Omental fat pad (tissue), 4 donors: ENCODE data around the gene TEX50. TPM values are rescaled to one million over a fixed set of nuclear protein-coding genes. Genes with fewer than 3 reads are reported as not detected.
"Not testable (repeated sequence)": the region's sequence is repeated elsewhere in the genome, so short reads cannot be mapped to it uniquely, and the experiment has no call there.

ENCODE experiments used
- ATAC-seq: fragments of 150-250 bp; one replicate; pipeline ENCODE4 v1.9.1; 2016; ENCODE audit warnings: mild to moderate bottlenecking, moderate library complexity; ENCODE audit not compliant: low FRiP score
- DNase-seq: peaks from one replicate; pipeline ENCODE4 v3.0.0-alpha.2; 2019; ENCODE audit warnings: low spot score
- total RNA-seq, 4 donors: library from RNA; depleted of rRNA; stranded (reverse); fragments of >200 nt; gene quantifications; one replicate each; pipeline ENCODE4 v1.1.0, GENCODE V29; 2016
- TF ChIP-seq, protein P1 (sequence below), 3 donors: fragments of 450-650 bp; IDR thresholded peaks; one replicate each; pipeline ENCODE4 v1.5.1; 2016 to 2017; ENCODE audit warnings: antibody characterized with exemption in 3 of 3, mild to moderate bottlenecking in 3 of 3, moderate library complexity in 2 of 3

TEX50 gene
- total RNA-seq, 4 donors from 2014 or later = not detected

GRCh38 chr1:173616859-173617258 lies 18.3 kb upstream of the TEX50 start:
- TF ChIP-seq, protein P1, sequence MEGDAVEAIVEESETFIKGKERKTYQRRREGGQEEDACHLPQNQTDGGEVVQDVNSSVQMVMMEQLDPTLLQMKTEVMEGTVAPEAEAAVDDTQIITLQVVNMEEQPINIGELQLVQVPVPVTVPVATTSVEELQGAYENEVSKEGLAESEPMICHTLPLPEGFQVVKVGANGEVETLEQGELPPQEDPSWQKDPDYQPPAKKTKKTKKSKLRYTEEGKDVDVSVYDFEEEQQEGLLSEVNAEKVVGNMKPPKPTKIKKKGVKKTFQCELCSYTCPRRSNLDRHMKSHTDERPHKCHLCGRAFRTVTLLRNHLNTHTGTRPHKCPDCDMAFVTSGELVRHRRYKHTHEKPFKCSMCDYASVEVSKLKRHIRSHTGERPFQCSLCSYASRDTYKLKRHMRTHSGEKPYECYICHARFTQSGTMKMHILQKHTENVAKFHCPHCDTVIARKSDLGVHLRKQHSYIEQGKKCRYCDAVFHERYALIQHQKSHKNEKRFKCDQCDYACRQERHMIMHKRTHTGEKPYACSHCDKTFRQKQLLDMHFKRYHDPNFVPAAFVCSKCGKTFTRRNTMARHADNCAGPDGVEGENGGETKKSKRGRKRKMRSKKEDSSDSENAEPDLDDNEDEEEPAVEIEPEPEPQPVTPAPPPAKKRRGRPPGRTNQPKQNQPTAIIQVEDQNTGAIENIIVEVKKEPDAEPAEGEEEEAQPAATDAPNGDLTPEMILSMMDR (IDR thresholded peaks at IDR 0.05) = no peak
- DNase-seq (no peak), ATAC-seq (no peak)

- TF ChIP-seq, protein P1 (IDR thresholded peaks at IDR 0.05) = no peak
- ATAC-seq (no peak), DNase-seq (no peak)
Measured at GRCh38 chr1:173627269-173627668, 7.9 kb upstream of the TEX50 start.

- DNase-seq = no peak
- TF ChIP-seq, protein P1 (IDR thresholded peaks at IDR 0.05) = no peak
Measured at GRCh38 chr1:173628888-173629287, 6.2 kb upstream of the TEX50 start.

DNA sequence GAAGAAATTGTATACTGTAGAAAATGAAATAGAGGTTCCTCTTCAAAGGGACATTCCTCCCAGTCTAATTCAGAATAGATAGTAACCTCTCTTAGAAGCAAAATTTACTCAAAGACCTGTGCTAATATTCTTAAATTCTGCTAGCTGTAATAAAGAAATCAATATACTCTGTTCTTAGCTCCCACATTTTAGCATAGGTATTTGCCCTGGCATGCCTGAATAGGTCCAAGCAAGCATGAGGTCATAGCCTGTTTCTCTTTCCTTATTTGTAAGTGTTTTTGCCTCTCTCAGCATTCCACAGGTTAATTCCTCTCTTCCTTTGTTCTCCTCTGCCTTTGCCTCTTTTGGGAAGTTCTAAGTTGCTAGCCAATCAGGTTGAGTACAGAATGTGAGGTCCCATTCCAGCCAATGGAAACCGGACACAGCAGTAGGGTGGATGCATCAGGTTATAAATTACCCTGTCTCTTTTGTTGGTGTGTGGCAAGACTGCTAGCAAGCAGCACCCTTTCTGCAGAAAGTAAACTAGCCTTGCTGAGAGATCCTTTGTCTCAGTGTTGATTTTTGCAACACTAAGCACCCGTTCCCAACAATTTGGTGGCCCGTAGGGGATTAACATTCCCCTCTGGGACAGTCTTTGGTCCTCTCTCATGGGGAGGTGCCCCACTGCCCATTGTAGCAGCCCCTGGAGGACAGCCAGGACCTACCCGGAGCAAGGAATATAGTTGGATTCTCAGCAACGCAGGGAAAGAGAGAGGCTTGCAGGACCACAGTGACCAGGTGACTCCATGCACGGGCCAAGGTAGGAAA lies 2.3 kb downstream of the TEX50 start:
- not testable (repeated sequence) for ATAC-seq, DNase-seq

More at GRCh38 chr1:173628888-173629287, 6.2 kb upstream of the TEX50 start:
- ATAC-seq = no peak

- TF ChIP-seq, protein P1 (IDR thresholded peaks at IDR 0.05) = no peak
- no peak for DNase-seq
- ATAC-seq = no peak
Measured at GRCh38 chr1:173638043-173639021, 3.2 kb downstream of the TEX50 start.

DNA sequence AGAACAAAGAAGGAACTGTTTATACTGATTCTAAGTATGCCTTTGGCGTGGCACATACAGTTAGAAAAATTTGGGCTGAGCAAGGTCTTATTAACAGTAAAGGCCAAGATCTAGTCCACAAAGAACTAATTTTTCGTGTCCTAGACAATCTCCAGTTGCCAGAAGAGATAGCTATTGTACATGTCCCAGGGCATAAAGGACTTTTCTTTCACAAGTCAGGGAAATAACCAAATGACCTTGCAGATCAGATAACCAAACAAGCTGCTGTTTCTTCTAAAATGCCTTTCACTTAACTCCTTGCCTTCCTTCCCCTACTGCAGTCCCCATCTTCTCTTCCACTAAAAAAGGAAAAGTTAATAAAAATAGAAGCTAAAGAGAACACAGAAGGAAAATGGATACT lies 4.0 kb downstream of the TEX50 start:
- ATAC-seq = no peak
- DNase-seq = no peak
- TF ChIP-seq, protein P1 (IDR thresholded peaks at IDR 0.05) = no peak

GRCh38 chr1:173642450-173643139 lies 7.5 kb downstream of the TEX50 start:
- ATAC-seq, DNase-seq: not testable (repeated sequence)
